Activated CD4-positive, alpha-beta T cell treated with anti-CD3 and anti-CD28 coated beads for 48 hours (primary cell): Measurements from ENCODE around the gene RBBP8NL.

Source experiments
- DNase-seq: peaks from one replicate; pipeline ENCODE4 v3.0.0-alpha.2; 2020

The RBBP8NL gene

GRCh38 chr20:62460678-62461077, 33.3 kb upstream of the RBBP8NL start:
- DNase-seq: no peak

GRCh38 chr20:62459488-62459887, 32.1 kb upstream of the RBBP8NL start:
- no peak for DNase-seq

GRCh38 chr20:62458275-62459251, 31.2 kb upstream of the RBBP8NL start:
- DNase-seq: no peak

- DNase-seq: no peak
These were observed 30.5 kb upstream of the RBBP8NL start for GRCh38 chr20:62457831-62458230.

GRCh38 chr20:62457098-62457497, 29.8 kb upstream of the RBBP8NL start:
- no peak for DNase-seq

GRCh38 chr20:62455929-62456328, 28.6 kb upstream of the RBBP8NL start:
- DNase-seq: no peak

GRCh38 chr20:62454904-62455636, 27.7 kb upstream of the RBBP8NL start:
- no peak for DNase-seq

GRCh38 chr20:62453186-62453808, 26.0 kb upstream of the RBBP8NL start:
- DNase-seq: no peak

- DNase-seq: no peak
These were observed 25.2 kb upstream of the RBBP8NL start for GRCh38 chr20:62452475-62453095.

- DNase-seq: no peak
These were observed 24.6 kb upstream of the RBBP8NL start for GRCh38 chr20:62451970-62452369.

- no peak for DNase-seq
These were observed 23.9 kb upstream of the RBBP8NL start for GRCh38 chr20:62451156-62451767.

- DNase-seq: no peak
These were observed 22.8 kb upstream of the RBBP8NL start for GRCh38 chr20:62449951-62450691.

GRCh38 chr20:62448788-62449187, 21.4 kb upstream of the RBBP8NL start:
- no peak for DNase-seq

GRCh38 chr20:62448038-62448437, 20.7 kb upstream of the RBBP8NL start:
- DNase-seq: no peak

- no peak for DNase-seq
These were observed 19.8 kb upstream of the RBBP8NL start for GRCh38 chr20:62446888-62447869.

- DNase-seq: no peak
These were observed 19.1 kb upstream of the RBBP8NL start for GRCh38 chr20:62446481-62446880.

- no peak for DNase-seq
These were observed 18.4 kb upstream of the RBBP8NL start for GRCh38 chr20:62445553-62446340.

- DNase-seq: no peak
These were observed 16.9 kb upstream of the RBBP8NL start for GRCh38 chr20:62444286-62444685.

- no peak for DNase-seq
These were observed 14.7 kb upstream of the RBBP8NL start for GRCh38 chr20:62441987-62442539.
